ENCODE results near the gene PDE10A. TPM values are rescaled to one million over a fixed set of nuclear protein-coding genes. Genes with fewer than 3 reads are reported as not detected.

PDE10A gene
- total RNA-seq, 1 experiment from 2014 or later = 0.31 TPM

DNA sequence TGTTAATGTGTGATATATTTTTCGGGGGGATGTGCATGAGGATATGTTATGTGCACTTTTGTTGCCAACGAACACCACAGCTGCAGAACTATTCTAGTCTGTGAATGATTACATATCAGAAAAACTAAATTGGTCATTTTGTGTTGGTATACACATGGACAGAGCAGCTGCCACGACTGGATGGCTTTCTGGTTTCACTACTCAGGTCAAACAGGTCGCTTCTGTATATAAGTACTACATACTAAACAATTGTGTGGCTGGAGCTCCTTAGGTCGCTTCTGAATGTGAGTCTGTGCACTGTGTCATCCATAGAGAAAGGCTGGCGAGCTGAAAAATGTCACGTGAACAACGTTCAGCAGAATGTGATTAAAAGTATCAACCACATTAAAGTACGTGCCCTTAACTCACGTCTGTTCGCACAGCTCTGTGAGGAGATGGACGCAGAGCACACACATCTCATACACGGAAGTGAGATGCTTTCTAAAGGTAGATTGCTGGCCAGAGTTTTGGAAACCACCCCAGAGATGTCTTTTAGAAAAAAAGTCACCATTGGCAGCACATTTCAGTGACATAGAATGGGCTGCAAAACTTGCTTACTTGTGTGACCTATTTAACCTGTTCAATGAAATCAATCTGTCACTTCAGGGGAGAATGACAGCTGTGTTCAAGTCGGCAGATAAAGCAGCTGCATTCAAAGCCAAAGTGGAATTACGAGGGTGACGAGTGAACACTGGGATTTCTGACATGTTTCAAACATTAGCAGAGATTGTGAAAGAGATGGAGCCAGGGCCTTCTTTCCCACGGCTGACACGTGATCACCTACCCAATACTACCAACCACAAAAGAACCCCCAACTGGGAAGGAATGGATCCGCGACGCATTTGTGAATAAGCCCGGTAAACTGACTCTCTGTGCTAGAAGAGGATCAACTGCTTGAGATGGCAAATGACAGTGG is 176.6 kb downstream of the PDE10A start:
- TF ChIP-seq, protein P1, sequence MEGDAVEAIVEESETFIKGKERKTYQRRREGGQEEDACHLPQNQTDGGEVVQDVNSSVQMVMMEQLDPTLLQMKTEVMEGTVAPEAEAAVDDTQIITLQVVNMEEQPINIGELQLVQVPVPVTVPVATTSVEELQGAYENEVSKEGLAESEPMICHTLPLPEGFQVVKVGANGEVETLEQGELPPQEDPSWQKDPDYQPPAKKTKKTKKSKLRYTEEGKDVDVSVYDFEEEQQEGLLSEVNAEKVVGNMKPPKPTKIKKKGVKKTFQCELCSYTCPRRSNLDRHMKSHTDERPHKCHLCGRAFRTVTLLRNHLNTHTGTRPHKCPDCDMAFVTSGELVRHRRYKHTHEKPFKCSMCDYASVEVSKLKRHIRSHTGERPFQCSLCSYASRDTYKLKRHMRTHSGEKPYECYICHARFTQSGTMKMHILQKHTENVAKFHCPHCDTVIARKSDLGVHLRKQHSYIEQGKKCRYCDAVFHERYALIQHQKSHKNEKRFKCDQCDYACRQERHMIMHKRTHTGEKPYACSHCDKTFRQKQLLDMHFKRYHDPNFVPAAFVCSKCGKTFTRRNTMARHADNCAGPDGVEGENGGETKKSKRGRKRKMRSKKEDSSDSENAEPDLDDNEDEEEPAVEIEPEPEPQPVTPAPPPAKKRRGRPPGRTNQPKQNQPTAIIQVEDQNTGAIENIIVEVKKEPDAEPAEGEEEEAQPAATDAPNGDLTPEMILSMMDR (conservative IDR thresholded peaks at IDR 0.05) = no peak
- Mint-ChIP-seq H3K36me3 (ENCODE audit: insufficient read depth in 1 of 3, low read depth in 3 of 3) (no peaks in the 10 kb centered on the region), H3K4me1 (peaks cover 12 to 15% of the 10 kb centered on the region in 2 experiments), H3K4me3 (no peak overlapping the region), H3K27ac (no peak overlapping the region), H3K9me3 (peaks cover 0 to 3% of the 10 kb centered on the region in 2 experiments; a peak in 3 of 5 replicates), H3K27me3 (ENCODE audit: low read depth) (peaks cover 2% of the 10 kb centered on the region)
- Histone ChIP-seq H3K79me2 (ENCODE audit: insufficient read depth, low read length) (no peaks in the 10 kb centered on the region), H4K8ac (replicated peaks; ENCODE audit: insufficient read length, low read depth, low read length) (no peak overlapping the region), H3K9ac (ENCODE audit: extremely low read depth, insufficient read length, low read length) (no peak overlapping the region), H3K4me2 (ENCODE audit: insufficient read depth, insufficient read length, low read length) (no peak overlapping the region), H4K91ac (ENCODE audit: insufficient read length, low read depth, low read length) (no peak overlapping the region), H3K4ac (ENCODE audit: low read depth, low read length) (no peak overlapping the region), H2BK5ac (ENCODE audit: insufficient read length, low read length) (no peak overlapping the region), H2BK12ac (ENCODE audit: insufficient read length, low read depth, low read length) (no peak overlapping the region), H3K23ac (ENCODE audit: insufficient read length, low read depth, low read length) (no peak overlapping the region), H3T11ph (ENCODE audit: low read length) (no peak overlapping the region), H3K23me2 (ENCODE audit: insufficient read length, low read depth, low read length, poor library complexity, severe bottlenecking) (no peaks in the 10 kb centered on the region), H3K4me1 (ENCODE audit: insufficient read depth, low read length) (no peaks in the 10 kb centered on the region), H3K27me3 (ENCODE audit: insufficient read depth, low read length) (no peaks in the 10 kb centered on the region), H2BK120ac (ENCODE audit: low read depth, low read length, poor library complexity, severe bottlenecking) (no peak overlapping the region), H4K20me1 (ENCODE audit: control insufficient read depth, insufficient read depth, insufficient read length) (no peaks in the 10 kb centered on the region), H4K5ac (ENCODE audit: insufficient read length, low read depth, low read length) (no peak overlapping the region), H2AK5ac (ENCODE audit: insufficient read length, low read length) (no peak overlapping the region), H2AFZ (ENCODE audit: low read length) (no peak overlapping the region), H2BK20ac (ENCODE audit: low read depth, low read length, poor library complexity, severe bottlenecking) (no peak overlapping the region), H3K56ac (ENCODE audit: insufficient read length, low read depth, low read length) (no peak overlapping the region), H3K27ac (ENCODE audit: insufficient read length, low read depth, low read length) (no peak overlapping the region), H3K14ac (ENCODE audit: insufficient read depth, low read length) (no peak overlapping the region), H3K18ac (ENCODE audit: insufficient read length, low read depth, low read length) (no peak overlapping the region), H2BK15ac (ENCODE audit: low read depth, low read length) (no peak overlapping the region), H3K79me1 (ENCODE audit: insufficient read depth, low read depth, low read length, poor library complexity, severe bottlenecking) (no peaks in the 10 kb centered on the region), H3K9me3 (ENCODE audit: control insufficient read depth, low read depth, low read length) (no peaks in the 10 kb centered on the region)
- no CpG with 5 or more reads among the region's 22 CpGs for WGBS (ENCODE audit: extremely low coverage, insufficient read length, low lambda C conversion rate)
- no peak for DNase-seq

Data from H9 (cell line).